GM10248 (cell line): ENCODE measurements around the gene ACKR3.

Source experiments
- CTCF ChIA-PET: fragments of 300-600 bp; sonication (Branson Sonifier 250); formaldehyde crosslinking; extraction: SDS; loops from one replicate; lab custom pipeline; 2021; ENCODE audit warnings: antibody characterized with exemption; lab: Yijun Ruan, JAX
- POLR2A ChIA-PET: fragments of 350-650 bp; sonication (Branson Sonifier 250); formaldehyde crosslinking; extraction: SDS; loops from one replicate; lab custom pipeline; 2020; ENCODE audit warnings: antibody characterized with exemption; lab: Yijun Ruan, JAX
- DNase-seq: peaks from one replicate; pipeline ENCODE4 v3.0.0; 2012; ENCODE audit errors: extremely low spot score
- TF ChIP-seq, protein P1 (sequence below): IDR thresholded peaks from 2 replicates; pipeline ENCODE4 v1.5.1; 2012; ENCODE audit warnings: mild to moderate bottlenecking, low read depth; ENCODE audit errors: extremely low read depth, missing control alignments, control extremely low read depth

Gene ACKR3

DNA sequence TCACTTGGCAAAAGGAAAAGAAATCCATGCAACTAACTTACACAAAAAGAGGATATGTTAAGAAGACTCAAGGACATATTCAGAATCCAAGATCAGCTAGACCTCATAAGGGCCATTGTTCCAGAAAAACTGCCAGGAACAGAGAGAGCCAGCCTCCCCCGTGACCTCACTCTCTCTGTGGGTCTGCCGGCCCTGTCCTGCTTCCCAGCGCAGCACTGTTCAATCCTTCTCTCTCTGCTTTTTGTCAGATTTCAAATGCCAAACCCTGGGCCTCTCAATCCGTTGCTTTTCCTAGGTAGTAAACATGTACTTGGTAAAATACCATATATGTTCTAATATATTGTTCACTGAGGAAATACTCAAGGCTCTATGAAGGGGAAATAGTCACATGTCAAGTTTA lies 40.0 kb upstream of the ACKR3 start:
- ChIA-PET POLR2A (no interaction called here), CTCF (interaction anchor here (1.0 to 2.6 kb wide), 4 partner anchors 13 to 40 kb away, joined by 4 to 8 read pairs (median 8); partner anchors contain the start of gene ACKR3)

DNA sequence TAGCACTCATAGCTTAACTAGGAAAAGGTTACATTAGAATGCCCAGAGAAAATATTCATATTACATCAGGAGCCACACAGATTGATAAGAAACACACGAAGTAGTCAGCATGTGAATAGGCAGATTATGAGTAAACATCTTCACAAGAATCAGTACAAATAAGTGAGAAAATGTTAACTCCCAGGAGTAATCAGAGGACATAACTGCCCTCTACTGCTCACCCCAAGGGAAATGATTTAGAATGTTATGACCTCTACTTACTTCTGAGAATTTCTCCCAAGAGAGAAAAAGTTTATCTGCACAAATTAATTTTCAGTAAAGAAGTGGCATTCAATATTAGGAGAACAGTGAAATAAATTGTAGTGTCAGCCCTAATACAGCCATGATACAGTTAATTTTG lies 39.1 kb upstream of the ACKR3 start:
- ChIA-PET POLR2A (no interaction called here), CTCF (interaction anchor here (0.9 to 2.6 kb wide), 6 partner anchors 12 to 78 kb away, joined by 3 to 8 read pairs (median 6); partner anchors contain the start of gene ACKR3)
- TF ChIP-seq, protein P1, sequence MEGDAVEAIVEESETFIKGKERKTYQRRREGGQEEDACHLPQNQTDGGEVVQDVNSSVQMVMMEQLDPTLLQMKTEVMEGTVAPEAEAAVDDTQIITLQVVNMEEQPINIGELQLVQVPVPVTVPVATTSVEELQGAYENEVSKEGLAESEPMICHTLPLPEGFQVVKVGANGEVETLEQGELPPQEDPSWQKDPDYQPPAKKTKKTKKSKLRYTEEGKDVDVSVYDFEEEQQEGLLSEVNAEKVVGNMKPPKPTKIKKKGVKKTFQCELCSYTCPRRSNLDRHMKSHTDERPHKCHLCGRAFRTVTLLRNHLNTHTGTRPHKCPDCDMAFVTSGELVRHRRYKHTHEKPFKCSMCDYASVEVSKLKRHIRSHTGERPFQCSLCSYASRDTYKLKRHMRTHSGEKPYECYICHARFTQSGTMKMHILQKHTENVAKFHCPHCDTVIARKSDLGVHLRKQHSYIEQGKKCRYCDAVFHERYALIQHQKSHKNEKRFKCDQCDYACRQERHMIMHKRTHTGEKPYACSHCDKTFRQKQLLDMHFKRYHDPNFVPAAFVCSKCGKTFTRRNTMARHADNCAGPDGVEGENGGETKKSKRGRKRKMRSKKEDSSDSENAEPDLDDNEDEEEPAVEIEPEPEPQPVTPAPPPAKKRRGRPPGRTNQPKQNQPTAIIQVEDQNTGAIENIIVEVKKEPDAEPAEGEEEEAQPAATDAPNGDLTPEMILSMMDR, result no peak
- no peak for DNase-seq

More for the DNA sequence above, 40.0 kb upstream of the ACKR3 start:
- no peak for DNase-seq
- TF ChIP-seq, protein P1, result no peak

DNA sequence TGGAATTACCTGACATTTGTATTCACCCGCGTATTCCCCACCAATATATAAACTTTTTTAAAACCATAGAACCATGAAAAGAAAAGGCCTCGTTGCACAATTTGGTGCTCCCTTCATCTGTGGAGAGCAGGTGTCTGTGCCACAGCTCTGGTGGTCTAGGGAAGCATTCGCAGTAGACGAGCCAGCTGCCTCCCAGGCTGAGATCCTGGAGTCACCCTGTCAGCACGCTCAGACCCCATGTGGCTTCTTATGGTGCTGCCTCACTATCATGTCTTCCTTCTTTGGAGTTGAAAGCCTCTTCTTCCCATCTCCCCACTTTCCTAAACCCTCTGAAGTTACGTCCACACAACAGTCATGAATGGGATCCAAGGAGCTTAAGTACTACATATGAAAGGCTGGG lies 38.4 kb upstream of the ACKR3 start:
- POLR2A ChIA-PET, result no interaction called here
- TF ChIP-seq, protein P1, result no peak
- CTCF ChIA-PET, result interaction anchor here (1.5 to 2.6 kb wide), 3 partner anchors 11 to 77 kb away, joined by 3 to 8 read pairs (median 8); no protein-coding TSS in a partner anchor
- no peak for DNase-seq

DNA sequence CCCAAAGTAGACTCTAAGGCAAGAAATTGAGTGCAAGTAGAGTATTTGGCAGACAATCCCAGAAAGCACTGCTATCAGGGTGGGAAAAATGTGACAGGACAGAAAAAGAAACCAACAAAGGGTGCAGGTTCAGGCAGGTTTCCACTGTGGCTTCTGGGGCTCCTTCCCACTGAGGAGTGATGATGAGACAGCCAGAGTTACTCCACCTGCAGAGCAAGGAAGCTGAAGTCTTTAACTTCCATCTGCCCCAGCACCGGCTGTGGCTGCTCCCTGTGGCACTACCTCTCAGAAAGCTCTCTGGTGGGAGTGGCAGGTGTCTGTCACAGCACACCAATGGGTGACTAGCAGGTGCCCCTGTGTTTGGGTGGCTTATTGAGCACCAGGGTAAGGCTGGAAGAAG lies 37.6 kb upstream of the ACKR3 start:
- POLR2A ChIA-PET, result no interaction called here
- TF ChIP-seq, protein P1, result no peak
- DNase-seq, result no peak
- CTCF ChIA-PET, result interaction anchor here (1.9 kb wide), 1 partner anchor 19 kb away, joined by 8 read pairs; no protein-coding TSS in a partner anchor

DNA sequence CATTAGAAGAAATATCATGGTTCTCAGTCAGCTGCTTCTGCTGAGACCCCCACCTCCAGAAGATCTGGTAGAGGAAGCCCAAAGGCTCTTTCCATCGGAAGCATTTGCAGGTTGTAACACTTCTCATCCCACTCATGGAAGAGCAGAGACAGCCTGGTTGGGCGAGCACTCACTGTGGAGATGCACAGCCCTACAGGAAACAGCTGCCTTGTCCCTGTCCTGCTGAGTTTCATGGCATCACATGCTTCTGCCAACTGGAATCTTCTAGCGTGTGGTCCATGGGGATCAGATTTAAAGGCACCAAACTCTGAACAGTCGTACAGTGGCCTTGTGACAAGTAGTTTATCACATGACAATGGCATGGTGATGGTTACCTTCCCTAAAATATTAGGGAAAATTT lies 36.3 kb upstream of the ACKR3 start:
- ChIA-PET CTCF (interaction anchor here (6.4 kb wide), 1 partner anchor 20 kb away, joined by 44 read pairs; no protein-coding TSS in a partner anchor), POLR2A (no interaction called here)
- TF ChIP-seq, protein P1, result no peak
- DNase-seq, result no peak

DNA sequence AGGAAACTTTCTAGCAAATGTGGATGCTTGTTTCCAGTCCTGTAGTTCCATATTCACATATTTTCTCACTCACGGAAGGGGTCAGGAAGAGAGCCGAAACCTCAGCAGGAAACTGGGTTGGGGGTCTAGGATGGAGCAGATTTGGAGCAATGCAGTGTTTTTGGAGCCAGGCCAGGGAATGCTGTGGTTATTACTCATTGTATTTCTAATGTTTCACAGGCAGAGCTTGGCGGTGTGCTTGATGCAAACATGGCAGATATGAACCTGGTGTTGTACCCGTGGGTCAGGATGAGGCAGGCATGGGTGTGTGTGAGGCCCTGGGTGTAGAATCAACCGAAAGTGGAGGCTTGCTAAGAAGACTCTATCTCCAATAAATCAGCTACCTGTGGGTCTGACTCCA lies 34.6 kb upstream of the ACKR3 start:
- TF ChIP-seq, protein P1, result no peak
- no peak for DNase-seq
- ChIA-PET POLR2A (no interaction called here), CTCF (interaction anchor here (1.3 to 6.4 kb wide), 5 partner anchors 8 to 34 kb away, joined by 3 to 44 read pairs (median 11); partner anchors contain the start of gene ACKR3)
